PFSK-1 (cell line): ENCODE data around the gene RNPEP.
A peak's percentile ranks its signal among the peaks of the same experiment; 100 is the strongest.

Source experiments
- FOXP2 ChIP-seq: optimal IDR thresholded peaks from 2 replicates; pipeline ENCODE3; 2011; ENCODE audit warnings: borderline replicate concordance, control low read depth, inconsistent platforms; ENCODE audit not compliant: insufficient read depth; ENCODE audit errors: extremely low read length, extremely low read depth
- POLR2AphosphoS5 ChIP-seq: IDR thresholded peaks from 2 replicates; pipeline ENCODE4 v1.6.1; 2012; ENCODE audit warnings: low read depth, mild to moderate bottlenecking, control low read depth, low read length, moderate library complexity
- SIN3A ChIP-seq: IDR thresholded peaks from 2 replicates; pipeline ENCODE4 v1.6.1; 2012; ENCODE audit warnings: mild to moderate bottlenecking, low read length, moderate library complexity, borderline replicate concordance; ENCODE audit not compliant: insufficient read depth
- TAF1 ChIP-seq: IDR thresholded peaks from 2 replicates; pipeline ENCODE4 v1.6.1; 2012; ENCODE audit warnings: low read length, control low read depth, borderline replicate concordance; ENCODE audit not compliant: insufficient read depth
- TF ChIP-seq, protein P1 (sequence below), 2 experiments: IDR thresholded peaks; 2 replicates each; pipeline versions ENCODE4 v1.6.1 to v1.8.0; 2011 to 2012; ENCODE audit warnings: low read depth in 2 of 2, low read length in 2 of 2, control low read depth in 1 of 2, inconsistent platforms in 1 of 2, mild to moderate bottlenecking in 1 of 2, moderate library complexity in 1 of 2; ENCODE audit not compliant: insufficient read depth in 1 of 2

DNA sequence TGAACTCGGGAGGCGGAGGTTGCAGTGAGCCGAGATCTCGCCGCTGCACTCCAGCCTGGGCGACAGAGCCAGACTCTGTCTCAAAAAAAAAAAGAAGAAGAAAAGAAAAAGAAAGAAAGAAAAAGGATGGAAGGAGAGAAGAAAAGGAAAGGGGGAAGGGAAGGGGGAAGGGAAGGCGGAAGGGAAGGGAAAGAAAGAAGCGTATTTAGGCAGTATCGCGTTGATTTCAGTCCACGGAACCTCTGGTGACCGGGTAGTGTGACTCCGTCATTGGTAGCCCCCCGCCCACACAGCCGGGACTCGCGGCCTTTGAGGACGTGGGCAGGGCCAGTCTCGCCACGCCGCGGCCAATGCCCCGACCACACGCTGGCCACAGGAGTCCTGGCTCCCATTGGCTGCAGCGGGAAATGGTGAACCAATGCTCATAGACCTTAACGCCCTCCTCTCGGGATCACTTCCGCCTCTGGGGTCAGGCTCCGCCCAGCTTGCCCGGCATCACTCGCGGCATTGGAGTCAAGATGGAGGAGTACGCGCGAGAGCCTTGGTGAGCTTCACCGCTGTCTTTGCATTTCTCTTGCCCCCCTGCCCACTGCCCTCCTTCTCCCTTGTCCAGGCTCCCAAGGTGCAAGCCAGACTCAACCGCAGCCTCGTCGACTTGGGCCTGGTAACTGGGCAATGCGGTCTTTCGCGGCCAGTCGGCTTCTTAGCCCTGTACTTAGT lies 27.3 kb upstream of the RNPEP start, which contains the start of gene TIMM17A:
- peak; percentile 87 for TF ChIP-seq TAF1
- TF ChIP-seq, protein P1, sequence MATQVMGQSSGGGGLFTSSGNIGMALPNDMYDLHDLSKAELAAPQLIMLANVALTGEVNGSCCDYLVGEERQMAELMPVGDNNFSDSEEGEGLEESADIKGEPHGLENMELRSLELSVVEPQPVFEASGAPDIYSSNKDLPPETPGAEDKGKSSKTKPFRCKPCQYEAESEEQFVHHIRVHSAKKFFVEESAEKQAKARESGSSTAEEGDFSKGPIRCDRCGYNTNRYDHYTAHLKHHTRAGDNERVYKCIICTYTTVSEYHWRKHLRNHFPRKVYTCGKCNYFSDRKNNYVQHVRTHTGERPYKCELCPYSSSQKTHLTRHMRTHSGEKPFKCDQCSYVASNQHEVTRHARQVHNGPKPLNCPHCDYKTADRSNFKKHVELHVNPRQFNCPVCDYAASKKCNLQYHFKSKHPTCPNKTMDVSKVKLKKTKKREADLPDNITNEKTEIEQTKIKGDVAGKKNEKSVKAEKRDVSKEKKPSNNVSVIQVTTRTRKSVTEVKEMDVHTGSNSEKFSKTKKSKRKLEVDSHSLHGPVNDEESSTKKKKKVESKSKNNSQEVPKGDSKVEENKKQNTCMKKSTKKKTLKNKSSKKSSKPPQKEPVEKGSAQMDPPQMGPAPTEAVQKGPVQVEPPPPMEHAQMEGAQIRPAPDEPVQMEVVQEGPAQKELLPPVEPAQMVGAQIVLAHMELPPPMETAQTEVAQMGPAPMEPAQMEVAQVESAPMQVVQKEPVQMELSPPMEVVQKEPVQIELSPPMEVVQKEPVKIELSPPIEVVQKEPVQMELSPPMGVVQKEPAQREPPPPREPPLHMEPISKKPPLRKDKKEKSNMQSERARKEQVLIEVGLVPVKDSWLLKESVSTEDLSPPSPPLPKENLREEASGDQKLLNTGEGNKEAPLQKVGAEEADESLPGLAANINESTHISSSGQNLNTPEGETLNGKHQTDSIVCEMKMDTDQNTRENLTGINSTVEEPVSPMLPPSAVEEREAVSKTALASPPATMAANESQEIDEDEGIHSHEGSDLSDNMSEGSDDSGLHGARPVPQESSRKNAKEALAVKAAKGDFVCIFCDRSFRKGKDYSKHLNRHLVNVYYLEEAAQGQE (IDR thresholded peaks at IDR 0.05; ENCODE audit: insufficient read depth in 1 of 2, low read depth in 2 of 2, low read length in 2 of 2): peak in 1 of 2 experiments; percentile 41; a peak in 1 of 4 replicates
- TF ChIP-seq POLR2AphosphoS5: peak; percentile 99
- peak; percentile 21 for TF ChIP-seq FOXP2
- peak; percentile 50; the same call in 1 of the 2 replicates for TF ChIP-seq SIN3A
